Bronchial epithelial cell (primary cell): Measurements from ENCODE around the gene BAD. TPM values are rescaled to one million over a fixed set of nuclear protein-coding genes. Genes with fewer than 3 reads are reported as not detected.
A peak's percentile ranks its signal among the peaks of the same experiment; 100 is the strongest.

Experiments
- DNase-seq: peaks from one replicate; pipeline ENCODE4 v3.0.0-alpha.2; 2010; ENCODE audit warnings: low read depth
- FAIRE-seq: peaks from 2 replicates; lab custom pipeline; 2011; peaks lifted over from hg19 to GRCh38; lab: Jason Lieb, UNC
- H3K27me3 ChIP-seq: 2 replicates; pipeline ENCODE4 v1.5.1; 2011; ENCODE audit warnings: low read length; ENCODE audit not compliant: control insufficient read depth, insufficient read depth
- H3K36me3 ChIP-seq: 2 replicates; pipeline ENCODE4 v1.5.1; 2011; ENCODE audit warnings: low read length; ENCODE audit not compliant: control insufficient read depth, insufficient read depth
- H3K4me3 ChIP-seq: 2 replicates; pipeline ENCODE4 v1.5.1; 2011; ENCODE audit warnings: mild to moderate bottlenecking, low read depth, low read length, control low read depth
- CTCF ChIP-seq: IDR thresholded peaks from 2 replicates; pipeline ENCODE4 v1.5.1; 2011; ENCODE audit warnings: mild to moderate bottlenecking, moderate library complexity, low read length, control low read depth, inconsistent platforms; ENCODE audit not compliant: insufficient read depth, severe bottlenecking
- total RNA-seq: library from RNA; depleted of rRNA; stranded (reverse); fragments of >200 nt; gene quantifications from 2 replicates; pipeline ENCODE4 v1.2.1, GENCODE V29; 2014

Gene BAD
- 63.4 and 74.2 TPM in 2 replicates for total RNA-seq

GRCh38 chr11:64284048-64284961 lies at the start of gene BAD:
Gene BAD (minus strand): TSS chr11:64284665. CDS start chr11:64284368, 297 bp downstream.
- H3K36me3 ChIP-seq = peaks cover 6% of the 10 kb centered on the region
- H3K4me3 ChIP-seq = peak within 1 kb of the TSS; percentile 72
- TF ChIP-seq CTCF = no peak
- peak; percentile 40 for FAIRE-seq
- DNase-seq = peak; percentile 76
- H3K27me3 ChIP-seq = no peaks in the 10 kb centered on the region

- Histone ChIP-seq H3K36me3 (no peaks in the 10 kb centered on the region), H3K4me3 (no peak overlapping the region), H3K27me3 (no peaks in the 10 kb centered on the region)
- no peak for TF ChIP-seq CTCF
- DNase-seq (no peak), FAIRE-seq (no peak)
Observed at GRCh38 chr11:64333556-64333955, 49.1 kb upstream of the BAD start.

GRCh38 chr11:64331569-64332371 lies 47.3 kb upstream of the BAD start:
- no peak for FAIRE-seq
- peak; percentile 90 for TF ChIP-seq CTCF
- no peak overlapping the region for H3K4me3 ChIP-seq
- DNase-seq = peak; percentile 90
- no peaks in the 10 kb centered on the region for H3K36me3 ChIP-seq
- no peaks in the 10 kb centered on the region for H3K27me3 ChIP-seq

- DNase-seq (no peak), FAIRE-seq (no peak)
- no peak overlapping the region for H3K4me3 ChIP-seq
- no peaks in the 10 kb centered on the region for H3K27me3 ChIP-seq
- no peaks in the 10 kb centered on the region for H3K36me3 ChIP-seq
- no peak for TF ChIP-seq CTCF
Observed at GRCh38 chr11:64330888-64331287, 46.4 kb upstream of the BAD start.

- Histone ChIP-seq H3K36me3 (no peaks in the 10 kb centered on the region), H3K27me3 (no peaks in the 10 kb centered on the region), H3K4me3 (no peak overlapping the region)
- FAIRE-seq (no peak), DNase-seq (no peak)
- TF ChIP-seq CTCF = no peak
Observed at GRCh38 chr11:64327993-64328392, 43.5 kb upstream of the BAD start.
